Fibroblast of peridontal ligament (primary cell): ENCODE results near the gene CFAP74.

ENCODE experiments used
- DNase-seq: peaks from one replicate; pipeline ENCODE4 v3.0.0-alpha.2; 2010; ENCODE audit errors: extremely low read depth

CFAP74 gene

GRCh38 chr1:1915911-1916840, 87.4 kb downstream of the CFAP74 start:
- no peak for DNase-seq

GRCh38 chr1:1914971-1915692, 88.5 kb downstream of the CFAP74 start, which contains the start of gene CALML6:
Gene CALML6, plus strand, starts transcription at chr1:1915260. Its CDS starts 21 bp downstream, at chr1:1915281.
- no peak for DNase-seq

GRCh38 chr1:1914101-1914970, 89.2 kb downstream of the CFAP74 start:
- no peak for DNase-seq

- no peak for DNase-seq
These were observed 92.1 kb downstream of the CFAP74 start for GRCh38 chr1:1911350-1912041.

GRCh38 chr1:1910651-1911331, 92.8 kb downstream of the CFAP74 start:
- no peak for DNase-seq

GRCh38 chr1:1910033-1910465, 93.5 kb downstream of the CFAP74 start:
- no peak for DNase-seq

GRCh38 chr1:1908506-1908791, 95.1 kb downstream of the CFAP74 start:
- DNase-seq, result no peak

GRCh38 chr1:1907098-1907736, 96.4 kb downstream of the CFAP74 start:
- no peak for DNase-seq

- DNase-seq, result peak; percentile 73
These were observed 97.1 kb downstream of the CFAP74 start for GRCh38 chr1:1906185-1907097.

GRCh38 chr1:1903224-1903623, 100.4 kb downstream of the CFAP74 start:
- DNase-seq, result no peak

- no peak for DNase-seq
These were observed 101.8 kb downstream of the CFAP74 start for GRCh38 chr1:1901641-1902294.

- no peak for DNase-seq
These were observed 102.5 kb downstream of the CFAP74 start for GRCh38 chr1:1900883-1901640.

GRCh38 chr1:1899967-1900327, 103.6 kb downstream of the CFAP74 start:
- no peak for DNase-seq

GRCh38 chr1:1899266-1899966, 104.2 kb downstream of the CFAP74 start:
- no peak for DNase-seq

GRCh38 chr1:1898246-1898933, 105.2 kb downstream of the CFAP74 start:
- no peak for DNase-seq

GRCh38 chr1:1895456-1896336, 107.9 kb downstream of the CFAP74 start:
- DNase-seq, result no peak
